Body of pancreas (tissue), 4 donors: ENCODE measurements around the gene CELSR1. TPM values are rescaled to one million over a fixed set of nuclear protein-coding genes. Genes with fewer than 3 reads are reported as not detected.
A peak's percentile ranks its signal among the peaks of the same experiment; 100 is the strongest.

Experiments used
- ATAC-seq: fragments of 150-250 bp; one replicate; pipeline ENCODE4 v1.9.1; 2016
- DNase-seq, 4 donors: peaks; one replicate each; pipeline ENCODE4 v3.0.0-alpha.2; 2019
- H3K27ac ChIP-seq, 4 donors: fragments of 200-600 bp; sonication (generic); 1 replicate in 3 of 4; 2 replicates in 1 of 4; pipeline versions ENCODE4 v1.5.1 to v1.6.1; 2016 to 2019; ENCODE audit warnings: mild to moderate bottlenecking in 1 of 4, mixed read lengths in 1 of 4, moderate library complexity in 1 of 4
- H3K27me3 ChIP-seq, 2 donors: fragments of 200-600 bp; sonication (generic); one replicate each; pipeline ENCODE4 v1.6.0; 2016; ENCODE audit warnings: mild to moderate bottlenecking in 1 of 2
- H3K36me3 ChIP-seq, 2 donors: fragments of 200-600 bp; sonication (generic); replicated peaks in 1 of 2; 2 replicates each; pipeline ENCODE4 v1.5.1; 2016; ENCODE audit warnings: low read depth in 2 of 2; ENCODE audit not compliant: insufficient read depth in 1 of 2
- H3K4me1 ChIP-seq: fragments of 200-600 bp; sonication (generic); one replicate; pipeline ENCODE4 v1.6.0; 2016
- H3K4me3 ChIP-seq, 2 donors: fragments of 200-600 bp; sonication (generic); 1 replicate in 1 of 2; 2 replicates in 1 of 2; pipeline ENCODE4 v1.5.1; 2016 to 2019
- H3K9me3 ChIP-seq, 3 donors: fragments of 200-600 bp; sonication (generic); 1 replicate in 2 of 3; 2 replicates in 1 of 3; pipeline ENCODE4 v1.5.1; 2016
- CTCF ChIP-seq, 7 experiments: fragments of 450-650 bp in 4 of 7; fragments of 200-600 bp in 3 of 7; sonication (generic) in 3 of 7; IDR thresholded peaks; one replicate each; pipeline ENCODE4 v1.5.1; 2016 to 2019; ENCODE audit warnings: antibody characterized with exemption in 7 of 7
- POLR2A ChIP-seq, 3 donors: fragments of 450-650 bp; IDR thresholded peaks; one replicate each; pipeline ENCODE4 v1.6.1; 2016; ENCODE audit warnings: antibody characterized with exemption in 3 of 3, mild to moderate bottlenecking in 2 of 3
- WGBS, 2 donors: methylation state at CpG; one replicate each; pipeline ENCODE4 v1.1.5; 2017; 5-methylcytosine and 5-hydroxymethylcytosine counted together
- intact Hi-C: fragments of 100-400 bp; cut with DNase I; formaldehyde crosslinking; loops from one replicate; pipeline ENCODE4 v1.15.1; 2023
- total RNA-seq, 2 donors: library from RNA; depleted of rRNA; stranded (reverse); fragments of >200 nt; gene quantifications; one replicate each; pipeline ENCODE4 v1.1.0, GENCODE V29; 2016

Gene CELSR1
- total RNA-seq, 2 donors from 2014 or later: 0.66 to 3.6 TPM

- DNase-seq (no peak), ATAC-seq (no peak)
- Histone ChIP-seq H3K4me1 (peaks cover 52% of the 10 kb centered on the region), H3K27me3 (no peaks in the 10 kb centered on the region), H3K36me3 (no peaks in the 10 kb centered on the region), H3K9me3 (no peaks in the 10 kb centered on the region), H3K4me3 (no peak overlapping the region), H3K27ac (no peak overlapping the region)
- intact Hi-C loops: no loop called here
- WGBS, 2 donors: 54 to 59% methylated on average over 4 to 5 of the region's 5 CpGs
- TF ChIP-seq CTCF (IDR thresholded peaks at IDR 0.05) (no peak), POLR2A (IDR thresholded peaks at IDR 0.05) (no peak)
Measured at GRCh38 chr22:46381142-46381541, 156.3 kb downstream of the CELSR1 start.

GRCh38 chr22:46380581-46380980 is 156.8 kb downstream of the CELSR1 start:
- DNase-seq (no peak), ATAC-seq (no peak)
- H3K27ac ChIP-seq: peak overlapping the region in 1 of 4 donors; percentile 96
- H3K4me1 ChIP-seq: peaks cover 58% of the 10 kb centered on the region
- H3K36me3 ChIP-seq: no peaks in the 10 kb centered on the region
- intact Hi-C loops: no loop called here
- TF ChIP-seq POLR2A (IDR thresholded peaks at IDR 0.05) (no peak), CTCF (IDR thresholded peaks at IDR 0.05) (no peak)
- no peaks in the 10 kb centered on the region for H3K9me3 ChIP-seq
- no peak overlapping the region for H3K4me3 ChIP-seq
- H3K27me3 ChIP-seq: no peaks in the 10 kb centered on the region
- WGBS, 2 donors: 89% methylated on average over 16 of the region's 17 CpGs; no CpG with 5 or more reads in 1 of the 2 donors

- no peak for DNase-seq
- Histone ChIP-seq H3K4me1 (peaks cover 63% of the 10 kb centered on the region), H3K4me3 (no peak overlapping the region), H3K36me3 (no peaks in the 10 kb centered on the region), H3K9me3 (no peaks in the 10 kb centered on the region), H3K27me3 (no peaks in the 10 kb centered on the region), H3K27ac (peak overlapping the region; percentile 91 to 98 (median 95))
- ATAC-seq: no peak
- TF ChIP-seq CTCF (IDR thresholded peaks at IDR 0.05) (no peak), POLR2A (IDR thresholded peaks at IDR 0.05) (no peak)
- intact Hi-C loops: no loop called here
- WGBS, 2 donors: 68 to 70% methylated on average over 17 to 19 of the region's 19 CpGs
Measured at GRCh38 chr22:46380069-46380468, 157.4 kb downstream of the CELSR1 start.

GRCh38 chr22:46379066-46379930 is 158.1 kb downstream of the CELSR1 start:
- Histone ChIP-seq H3K36me3 (no peaks in the 10 kb centered on the region), H3K27me3 (no peaks in the 10 kb centered on the region), H3K27ac (peak overlapping the region; percentile 91 to 98 (median 95)), H3K9me3 (no peaks in the 10 kb centered on the region), H3K4me1 (peaks cover 71% of the 10 kb centered on the region), H3K4me3 (no peak overlapping the region)
- DNase-seq (peak; percentile 67 to 80 (median 76)), ATAC-seq (peak; percentile 45)
- TF ChIP-seq CTCF (IDR thresholded peaks at IDR 0.05): no peak
- TF ChIP-seq POLR2A (IDR thresholded peaks at IDR 0.05): peak in 1 of 3 donors; percentile 62
- 18 to 30% methylated on average over 22 to 29 of the region's 29 CpGs for WGBS, 2 donors
- intact Hi-C loops: no loop called here
